ENCODE data around the gene CYP27C1.
"Not testable (repeated sequence)": the region's sequence is repeated elsewhere in the genome, so short reads cannot be mapped to it uniquely, and the experiment has no call there.

CYP27C1 gene, protein sequence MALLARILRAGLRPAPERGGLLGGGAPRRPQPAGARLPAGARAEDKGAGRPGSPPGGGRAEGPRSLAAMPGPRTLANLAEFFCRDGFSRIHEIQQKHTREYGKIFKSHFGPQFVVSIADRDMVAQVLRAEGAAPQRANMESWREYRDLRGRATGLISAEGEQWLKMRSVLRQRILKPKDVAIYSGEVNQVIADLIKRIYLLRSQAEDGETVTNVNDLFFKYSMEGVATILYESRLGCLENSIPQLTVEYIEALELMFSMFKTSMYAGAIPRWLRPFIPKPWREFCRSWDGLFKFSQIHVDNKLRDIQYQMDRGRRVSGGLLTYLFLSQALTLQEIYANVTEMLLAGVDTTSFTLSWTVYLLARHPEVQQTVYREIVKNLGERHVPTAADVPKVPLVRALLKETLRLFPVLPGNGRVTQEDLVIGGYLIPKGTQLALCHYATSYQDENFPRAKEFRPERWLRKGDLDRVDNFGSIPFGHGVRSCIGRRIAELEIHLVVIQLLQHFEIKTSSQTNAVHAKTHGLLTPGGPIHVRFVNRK

DNA sequence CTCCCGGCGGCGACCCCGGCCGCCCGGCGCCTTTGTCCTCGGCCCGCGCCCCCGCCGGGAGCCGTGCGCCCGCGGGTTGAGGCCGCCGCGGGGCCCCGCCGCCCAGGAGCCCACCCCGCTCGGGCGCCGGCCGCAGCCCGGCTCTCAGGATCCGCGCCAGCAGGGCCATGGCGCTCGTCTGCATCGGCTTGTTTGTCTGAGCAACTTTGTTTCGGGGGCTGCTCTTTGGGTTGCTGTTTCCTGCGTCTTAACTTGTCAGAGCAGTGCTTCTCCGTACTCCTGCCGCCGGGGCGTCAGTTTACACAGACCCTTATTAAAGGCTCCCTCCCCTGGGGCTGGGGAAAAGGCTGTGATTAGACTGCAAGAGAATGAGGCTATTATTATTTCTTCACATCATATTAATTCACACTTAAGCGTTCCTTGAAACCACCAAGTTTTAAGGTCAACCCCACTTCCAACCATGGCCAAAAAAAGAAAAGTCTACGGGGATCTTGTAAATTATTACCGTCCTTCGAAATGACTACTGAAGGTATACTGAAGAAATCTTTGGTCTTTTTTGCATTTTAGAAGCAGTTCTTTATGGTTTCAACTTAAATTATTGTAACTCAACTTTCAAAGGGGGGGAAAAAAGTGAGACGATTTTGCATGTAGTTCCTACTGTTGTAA is at the start of gene CYP27C1:
CYP27C1 (minus strand) TSS at position 198 of the 666 bp plus-strand sequence; CDS start at position 169, 29 bp downstream.
- DNase-seq, result no peak

DNA sequence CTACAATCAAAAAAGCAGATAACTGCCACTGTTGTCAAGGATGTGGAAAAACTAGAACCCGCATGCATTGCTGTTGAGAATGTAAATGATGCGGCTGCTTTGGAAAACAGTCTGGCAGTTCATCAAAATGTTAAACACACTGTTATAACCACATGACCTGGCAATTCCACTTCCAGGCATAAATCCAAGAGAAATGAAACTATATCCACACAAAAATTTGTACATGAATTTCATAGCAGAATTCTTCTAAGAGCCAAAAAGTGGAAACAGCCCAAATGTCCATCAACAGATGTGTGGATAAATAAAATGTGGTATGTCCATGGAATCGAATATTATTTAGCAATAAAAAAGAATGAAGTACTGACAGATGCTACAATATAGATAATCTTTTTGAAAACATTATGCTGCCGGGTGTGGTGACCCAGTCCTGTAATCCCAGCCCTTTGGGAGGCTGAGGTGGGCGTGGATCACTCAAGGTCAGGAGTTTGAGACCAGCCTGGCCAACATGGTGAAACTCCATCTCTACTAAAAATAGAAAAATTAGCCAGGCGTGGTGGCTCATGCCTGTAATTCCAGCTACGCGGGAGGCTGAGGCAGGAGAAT is 41.8 kb upstream of the CYP27C1 start:
- DNase-seq, result no peak

DNA sequence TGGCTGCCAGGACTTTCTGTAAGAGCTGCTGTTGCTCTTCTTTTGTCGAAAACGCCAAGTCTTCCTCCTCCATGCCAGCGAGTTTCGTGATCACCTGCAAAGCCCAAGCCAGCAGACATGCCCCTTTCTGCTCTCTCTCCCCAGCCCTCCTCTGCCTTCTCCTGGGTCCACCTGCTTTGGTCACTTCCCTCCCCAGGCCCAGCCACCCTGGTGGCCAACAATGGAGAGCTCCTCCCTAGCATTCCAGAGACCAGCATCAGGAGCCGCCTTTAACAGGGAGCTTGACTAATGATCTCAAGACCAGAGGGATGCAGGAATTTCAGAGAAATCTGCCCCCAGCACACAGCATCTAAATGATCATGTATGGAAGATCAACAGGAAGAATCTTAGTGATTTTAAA is 39.3 kb upstream of the CYP27C1 start:
- DNase-seq, result no peak

DNA sequence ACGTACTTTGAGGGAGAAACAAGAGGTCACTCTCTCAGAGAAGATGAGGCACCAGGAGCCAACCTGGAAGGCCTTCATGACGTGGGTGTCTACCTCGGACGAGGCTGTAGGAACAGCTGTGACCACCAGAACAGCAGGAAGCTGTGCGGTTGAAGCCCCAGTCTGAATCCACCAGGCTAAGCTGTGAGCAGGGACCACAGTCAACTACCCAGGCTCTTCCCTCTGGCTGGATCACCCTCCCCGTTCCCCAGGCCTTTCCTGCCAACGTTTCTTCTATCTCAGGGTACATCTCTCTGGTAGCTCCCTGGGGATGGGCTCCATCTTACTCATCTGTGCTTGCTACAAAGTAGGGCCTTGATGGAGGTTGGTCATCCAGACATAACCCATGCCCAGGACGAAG is 36.8 kb upstream of the CYP27C1 start:
- no peak for DNase-seq

DNA sequence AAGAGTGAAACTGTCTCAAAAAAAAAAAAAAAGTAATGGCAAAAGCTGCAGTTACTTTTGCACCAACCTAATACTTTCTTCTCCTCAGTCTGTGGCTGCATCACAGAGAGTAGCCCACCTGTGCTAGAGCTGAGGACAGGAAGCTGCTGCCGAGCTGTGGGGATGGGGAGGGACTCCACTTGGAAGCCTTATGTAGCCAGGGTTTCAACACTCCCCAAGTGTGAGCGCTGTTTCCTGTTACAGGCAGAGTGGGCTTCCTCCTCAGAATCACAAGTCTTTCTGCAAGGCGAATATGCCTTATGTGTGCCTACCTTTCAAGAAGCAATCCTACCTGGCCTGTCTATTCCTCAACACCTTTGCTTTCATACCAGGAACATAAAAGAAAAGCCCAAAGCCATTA is 36.3 kb upstream of the CYP27C1 start:
- DNase-seq, result no peak

DNA sequence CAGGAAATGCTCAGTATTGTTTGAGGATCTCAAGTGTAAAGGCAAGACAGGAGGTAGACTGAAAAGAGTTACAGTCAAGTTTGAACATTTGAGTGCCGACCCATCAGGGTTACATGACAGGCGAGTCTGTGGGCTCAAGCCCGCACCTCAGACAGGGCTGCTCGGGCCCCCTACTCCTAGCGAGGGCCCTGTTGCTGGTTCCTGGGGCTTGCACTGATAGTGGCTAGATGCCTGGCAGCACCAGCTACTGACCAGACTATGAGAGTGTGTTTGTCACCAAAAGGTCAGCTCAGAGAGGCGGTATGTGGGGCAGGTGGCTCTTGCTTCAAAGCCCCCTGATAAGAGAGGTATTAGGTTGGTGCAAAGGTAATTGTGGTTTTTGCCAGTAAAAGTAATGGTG is 35.6 kb upstream of the CYP27C1 start:
- no peak for DNase-seq

DNA sequence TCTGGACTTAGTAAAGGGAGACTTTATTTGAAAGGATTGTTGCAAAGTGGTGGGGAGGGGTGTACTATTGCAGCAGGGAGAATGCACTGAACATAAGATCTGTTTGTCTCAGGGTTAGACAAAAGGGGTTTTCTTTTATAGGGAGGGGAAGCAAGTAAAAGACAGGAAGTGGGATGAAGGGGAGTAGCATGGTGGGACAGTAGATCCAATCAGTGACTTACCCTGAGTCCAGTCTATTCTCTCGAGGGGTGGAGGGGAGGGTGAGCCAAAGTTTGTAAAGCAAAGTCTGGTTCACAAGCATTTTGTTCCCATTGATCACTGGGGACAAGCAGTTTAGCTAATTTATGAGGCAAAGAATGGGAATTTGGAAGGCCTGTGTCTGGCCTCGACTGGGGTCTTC is 35.0 kb upstream of the CYP27C1 start:
- no peak for DNase-seq

DNA sequence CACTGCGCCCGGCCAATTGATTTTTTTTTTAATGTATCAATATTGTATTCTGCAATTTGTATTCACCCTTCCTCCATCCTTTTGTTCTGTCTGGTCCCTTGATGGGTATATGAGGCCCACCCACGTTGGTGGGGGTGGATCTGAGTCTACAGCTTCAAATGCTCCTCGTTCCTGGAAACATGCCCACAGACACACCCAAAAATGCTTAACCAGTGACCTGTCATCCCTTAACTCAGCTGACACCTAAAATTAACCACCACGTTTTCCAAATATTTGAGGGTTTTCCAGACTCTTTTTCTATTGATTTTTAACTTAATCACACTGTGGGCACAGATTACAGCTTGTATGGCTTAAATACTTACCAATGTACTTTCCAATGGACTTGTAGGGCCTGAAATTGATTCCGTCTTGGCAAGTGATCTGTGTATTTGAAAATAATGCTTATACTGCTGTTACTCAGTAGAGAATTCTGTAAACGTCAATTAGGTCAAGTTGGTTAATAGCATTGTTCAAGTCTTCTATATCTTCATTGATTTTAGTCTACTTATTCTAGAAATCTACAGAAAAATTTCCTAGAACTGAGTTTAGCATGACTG is 34.4 kb upstream of the CYP27C1 start:
- no peak for DNase-seq

DNA sequence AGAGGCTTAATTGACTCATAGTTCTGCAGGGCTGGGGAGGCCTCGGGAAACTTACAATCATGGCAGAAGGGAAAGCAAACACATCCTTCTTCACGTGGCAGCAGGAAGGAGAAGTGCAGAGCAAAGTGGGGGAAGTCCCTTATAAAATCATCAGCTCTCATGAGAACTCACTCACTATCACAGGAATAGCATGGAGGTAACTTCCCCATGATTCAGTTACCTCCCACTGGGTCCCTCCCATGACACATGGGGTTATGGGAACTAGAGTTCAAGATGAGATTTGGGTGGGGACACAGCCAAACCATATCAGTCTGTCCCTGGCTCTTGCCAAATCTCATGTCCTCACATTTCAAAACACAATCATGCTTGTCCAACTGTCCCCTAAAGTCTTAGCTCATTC is 21.1 kb upstream of the CYP27C1 start:
- not testable (repeated sequence) for DNase-seq

DNA sequence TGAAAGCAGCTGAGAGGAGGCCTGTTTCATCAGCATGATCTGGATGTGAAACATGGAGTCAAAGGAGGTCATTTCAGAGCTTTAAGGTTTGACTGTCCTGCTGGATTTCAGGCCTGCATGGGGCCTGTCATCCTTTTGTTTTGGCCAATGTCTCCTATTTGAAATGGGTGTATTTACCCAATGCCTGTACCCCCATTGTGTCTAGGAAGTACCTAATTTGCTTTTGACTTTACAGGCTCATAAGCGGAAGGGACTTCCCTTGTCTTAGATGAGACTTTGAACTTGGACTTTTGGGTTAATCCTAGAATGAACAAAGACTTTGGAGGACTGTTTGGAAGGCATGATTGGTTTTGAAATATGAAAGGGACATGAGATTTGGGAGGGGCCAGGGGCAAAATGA is 19.3 kb upstream of the CYP27C1 start:
- no peak for DNase-seq

DNA sequence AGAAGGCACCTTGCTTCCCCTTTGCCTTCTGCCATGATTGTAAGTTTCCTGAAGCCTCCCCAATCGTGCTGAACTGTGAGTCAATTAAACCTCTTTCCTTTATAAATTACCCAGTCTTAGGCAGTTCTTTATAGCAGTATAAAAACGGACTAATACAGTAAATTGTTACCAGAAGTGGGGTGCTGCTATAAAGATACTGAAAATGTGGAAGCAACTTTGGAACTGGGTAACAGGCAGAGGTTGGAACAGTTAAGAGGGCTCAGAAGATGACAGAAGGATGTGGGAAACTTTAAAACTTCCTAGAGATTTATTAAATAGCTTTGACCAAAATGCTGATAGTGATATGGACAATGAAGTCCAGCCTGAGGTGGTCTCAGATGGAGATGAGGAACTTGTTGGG is 17.7 kb upstream of the CYP27C1 start:
- DNase-seq, result not testable (repeated sequence)

DNA sequence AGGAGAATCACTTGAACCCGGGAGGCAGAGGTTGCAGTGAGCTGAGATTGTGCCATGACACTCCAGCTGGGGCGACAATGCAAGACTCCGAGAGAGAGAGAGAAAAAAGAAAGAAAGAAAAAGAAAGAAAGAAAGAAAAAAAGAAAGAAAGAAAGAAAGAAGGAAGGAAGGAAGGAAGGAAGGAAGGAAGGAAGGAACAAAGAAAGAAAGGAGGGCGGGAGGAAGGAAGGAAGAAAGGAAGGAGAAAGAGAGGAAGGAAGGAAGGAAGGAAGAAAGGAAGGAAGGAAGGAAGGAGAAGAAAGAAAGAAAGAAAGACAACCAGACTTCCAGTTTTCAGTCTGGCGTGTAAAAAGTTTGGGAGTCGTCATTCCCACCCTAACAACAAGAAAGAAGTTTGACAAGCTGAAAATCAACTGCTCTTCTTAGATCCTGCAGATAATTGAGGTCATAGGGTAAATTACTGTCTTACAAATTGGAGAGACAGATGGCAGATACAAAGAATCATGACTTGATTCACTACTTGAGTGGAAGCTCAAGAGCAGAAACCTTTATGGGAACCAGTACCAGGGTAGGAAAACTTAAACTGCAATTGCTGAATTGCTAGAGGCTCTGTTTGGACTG is 15.1 kb upstream of the CYP27C1 start:
- DNase-seq, result no peak

DNA sequence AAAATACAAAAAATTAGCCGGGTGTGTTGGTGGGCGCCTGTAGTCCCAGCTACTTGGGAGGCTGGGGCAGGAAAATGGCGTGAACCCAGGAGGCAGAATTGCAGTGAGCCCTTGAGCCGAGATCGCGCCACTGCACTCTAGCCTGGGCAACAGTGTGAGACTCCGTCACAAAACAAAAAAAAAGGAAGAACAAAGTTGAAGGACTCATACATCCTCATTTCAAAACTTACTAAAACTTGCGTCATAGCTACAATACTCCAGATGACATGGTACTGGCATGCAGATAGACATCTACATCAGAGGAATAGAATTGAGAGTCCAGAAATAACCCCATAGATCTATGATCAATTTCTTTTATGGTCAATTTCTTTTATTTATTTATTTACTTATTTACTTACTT is 13.6 kb upstream of the CYP27C1 start:
- DNase-seq, result no peak

DNA sequence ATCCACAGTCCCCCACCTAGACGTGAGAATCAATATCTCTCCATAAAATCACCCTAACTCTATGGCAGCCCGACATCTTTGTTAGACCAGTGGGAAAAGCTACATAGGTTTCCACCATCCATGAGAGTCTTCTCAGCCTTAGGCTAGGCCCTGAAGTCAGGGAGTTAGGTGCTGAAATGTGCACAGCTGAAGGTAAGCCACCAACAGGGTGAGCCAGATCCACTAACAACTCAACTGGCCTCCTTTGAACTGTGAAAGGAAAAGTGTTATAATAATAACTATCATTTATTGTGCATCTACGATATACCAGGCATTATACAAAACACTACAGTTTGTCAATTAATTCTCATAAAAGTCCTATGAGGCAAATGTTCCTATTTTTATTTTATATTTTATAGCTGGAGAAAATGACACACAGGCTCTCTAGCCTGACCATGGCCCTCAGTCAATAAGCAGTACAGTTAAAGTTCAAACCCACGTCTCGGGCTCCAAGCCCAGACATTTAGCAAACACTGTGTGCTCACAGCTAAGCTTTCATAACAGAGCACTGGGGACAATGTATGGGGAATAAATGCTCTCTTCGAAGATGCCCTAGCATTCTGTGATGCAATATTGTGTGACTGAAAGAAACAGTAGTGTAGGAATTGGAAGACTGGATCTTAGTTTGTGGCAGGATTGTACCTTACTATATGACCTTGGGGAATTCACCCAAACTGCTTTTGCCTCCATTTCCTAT is 11.2 kb upstream of the CYP27C1 start:
- no peak for DNase-seq

DNA sequence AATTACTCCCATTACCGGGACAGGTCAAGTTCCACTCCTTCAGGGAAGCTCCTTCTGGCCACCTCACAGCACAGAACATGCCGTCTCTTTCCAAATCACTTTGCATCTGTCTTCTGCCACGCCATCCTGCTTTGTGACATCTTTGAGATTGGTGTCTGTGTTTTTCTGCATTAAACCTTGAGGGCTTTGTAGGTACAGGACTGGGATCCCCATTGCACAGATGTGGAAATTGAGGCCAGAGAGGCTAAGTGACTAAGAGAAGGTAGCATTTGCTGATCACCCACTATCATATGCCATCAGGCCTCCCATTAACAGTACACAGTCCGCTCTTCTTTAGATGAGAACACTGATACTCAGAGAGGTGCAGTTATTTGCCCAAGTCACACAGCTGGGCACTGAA is 9.5 kb upstream of the CYP27C1 start:
- DNase-seq, result no peak

DNA sequence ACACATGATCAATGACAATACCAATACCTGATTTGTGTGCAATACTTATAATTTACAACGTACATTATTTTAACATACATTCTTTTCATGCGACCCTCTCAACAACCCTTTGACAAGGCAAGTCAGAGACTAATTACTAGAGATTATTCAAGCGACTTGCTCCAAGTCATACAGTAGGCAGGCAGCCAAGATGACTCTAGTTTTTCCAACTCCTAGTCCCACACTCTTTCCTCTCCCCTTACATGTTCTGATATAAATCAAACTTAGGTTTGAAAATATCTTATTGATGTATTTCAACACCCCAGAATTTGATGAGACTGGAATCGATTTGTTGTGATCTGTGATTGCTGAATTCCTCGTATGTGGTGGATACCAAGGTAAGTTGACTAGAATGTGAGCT is 8.0 kb upstream of the CYP27C1 start:
- DNase-seq, result no peak

DNA sequence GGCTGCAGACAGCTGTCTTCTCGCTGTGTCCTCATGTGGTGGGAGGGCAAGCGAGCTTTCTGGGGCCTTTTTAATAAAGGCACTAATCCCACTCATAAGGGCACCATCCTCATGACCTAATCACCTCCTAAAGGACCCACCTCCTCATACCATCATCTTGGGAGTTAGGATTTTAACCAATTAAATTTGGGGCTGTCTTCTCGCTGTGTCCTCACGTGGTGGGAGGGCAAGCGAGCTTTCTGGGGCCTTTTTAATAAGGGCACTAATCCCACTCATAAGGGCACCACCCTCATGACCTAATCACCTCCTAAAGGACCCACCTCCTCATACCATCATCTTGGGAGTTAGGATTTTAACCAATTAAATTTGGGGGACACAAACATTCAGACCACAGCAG is 7.2 kb upstream of the CYP27C1 start:
- not testable (repeated sequence) for DNase-seq

DNA sequence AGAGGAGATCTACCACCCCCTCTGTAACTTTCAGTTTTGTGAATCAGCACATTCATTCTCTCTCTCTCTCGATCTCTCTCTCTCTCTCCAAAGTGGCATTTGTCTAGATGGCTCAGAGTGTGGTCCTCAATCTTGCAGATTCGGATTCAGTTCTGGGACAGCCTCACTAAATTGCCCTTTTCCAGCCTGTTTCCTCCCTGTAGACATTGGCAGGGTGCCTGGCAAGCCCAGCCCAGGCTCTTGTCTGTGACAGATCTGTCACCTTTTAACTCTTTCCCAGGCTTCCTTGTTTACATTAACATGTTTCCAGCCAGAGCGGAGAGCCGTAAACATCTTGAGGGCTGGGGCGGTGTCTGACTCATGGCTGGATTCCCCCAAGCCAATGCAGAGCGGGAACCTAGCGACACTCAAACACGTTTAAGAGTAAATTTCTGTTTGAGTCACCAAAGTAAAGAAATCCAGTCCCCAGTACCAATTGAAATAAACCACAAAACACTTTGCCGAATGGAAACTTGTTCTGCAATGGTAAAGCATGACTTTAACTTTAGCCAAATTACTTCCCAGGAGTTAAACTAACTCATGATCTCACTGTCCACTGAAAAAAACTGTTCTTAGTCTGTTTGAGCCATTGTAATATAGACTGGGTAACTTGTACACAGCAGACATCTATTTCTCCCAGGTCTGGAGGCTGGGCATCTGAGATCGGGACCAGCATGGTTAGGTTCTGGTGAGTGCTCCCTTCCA is 6.6 kb upstream of the CYP27C1 start:
- peak; percentile 47 for DNase-seq

DNA sequence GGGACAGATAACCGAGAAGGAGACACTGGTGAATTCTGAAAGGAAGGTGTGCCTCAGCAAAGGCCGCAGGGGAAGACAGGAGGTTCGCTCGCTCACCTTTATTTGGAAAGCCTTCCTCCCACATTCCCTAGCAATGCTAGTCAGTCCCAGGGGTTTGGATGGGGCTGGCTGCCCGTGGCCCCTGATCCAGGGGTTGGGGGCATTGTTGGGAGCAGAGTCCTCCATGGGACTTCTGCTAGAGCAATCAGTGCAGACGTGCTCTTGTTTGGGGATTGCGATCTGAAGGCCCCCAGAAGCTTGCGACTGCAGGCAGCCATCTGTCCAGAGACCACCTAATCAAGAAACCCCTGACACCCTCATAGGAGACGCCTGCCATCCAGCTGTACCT is 6.0 kb upstream of the CYP27C1 start:
- DNase-seq, result no peak

DNA sequence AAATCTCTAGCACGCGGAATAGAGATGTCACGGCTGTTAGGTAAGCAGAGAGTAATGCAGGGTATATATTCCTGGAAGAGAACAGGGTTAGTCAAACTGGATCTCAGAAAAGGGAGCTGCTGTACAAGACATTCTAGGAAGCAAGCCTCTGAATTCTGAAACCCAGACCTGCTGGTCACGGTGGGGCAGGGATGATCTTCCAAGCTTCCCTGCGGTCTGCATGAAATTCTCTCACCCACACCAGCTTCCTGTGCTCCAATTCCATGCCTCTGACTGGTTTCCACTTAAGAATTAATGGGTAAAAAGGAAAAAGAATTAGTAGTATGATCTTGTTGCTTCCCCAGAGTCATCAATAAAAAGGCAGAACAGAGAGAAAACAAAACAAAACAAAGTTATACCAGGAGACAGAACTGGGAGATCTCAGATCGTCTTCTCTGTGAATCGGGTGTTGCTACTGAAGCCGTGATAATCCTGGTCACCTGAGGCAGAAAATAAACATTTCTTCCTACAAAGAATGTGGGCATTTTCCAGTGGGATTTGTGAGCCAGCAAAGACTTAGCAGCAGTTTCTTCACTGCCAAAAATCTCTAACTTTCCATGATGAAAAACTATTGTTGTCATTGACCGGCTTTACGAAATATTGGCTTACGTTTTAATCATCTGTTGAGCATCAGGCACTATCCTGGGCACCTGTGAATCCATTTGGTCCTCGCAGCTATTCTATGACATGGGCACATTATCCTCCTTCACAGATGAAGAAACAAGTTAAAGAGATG is 5.3 kb upstream of the CYP27C1 start:
- DNase-seq, result no peak

DNA sequence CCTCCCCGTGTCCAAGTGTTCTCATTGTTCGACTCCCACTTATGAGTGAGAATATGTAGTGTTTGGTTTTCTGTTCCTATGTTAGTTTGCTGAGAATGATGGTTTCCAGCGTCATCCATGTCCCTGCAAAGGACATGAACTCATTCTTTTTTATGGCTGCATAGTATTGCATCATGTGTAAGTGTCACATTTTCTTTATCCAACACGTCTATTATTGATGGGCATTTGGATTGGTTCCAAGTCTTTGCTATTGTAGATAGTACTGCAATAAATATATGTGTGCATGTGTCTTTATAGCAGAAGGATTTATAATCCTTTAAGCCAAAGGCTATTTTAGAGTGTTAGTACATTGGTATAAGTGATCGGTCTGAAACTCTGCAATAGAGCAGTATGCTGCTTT is 4.0 kb upstream of the CYP27C1 start:
- not testable (repeated sequence) for DNase-seq
